Measurements from ENCODE around the gene FAM216B.

The FAM216B gene

GRCh38 chr13:42836930-42837690 is 55.7 kb downstream of the FAM216B start:
- DNase-seq = no peak
